Lower lobe of right lung (tissue), 2 donors: ENCODE data around the gene GNAQ. TPM values are rescaled to one million over a fixed set of nuclear protein-coding genes. Genes with fewer than 3 reads are reported as not detected.

Experiments used
- ATAC-seq, 2 donors: fragments of 200-7000 bp; cut with Tn5 transposase; one replicate each; pipeline ENCODE4 v1.9.1; 2020 to 2022; ENCODE audit warnings: mild to moderate bottlenecking in 2 of 2, moderate library complexity in 2 of 2
- DNase-seq: peaks from one replicate; pipeline ENCODE4 v3.0.0-alpha.2; 2020
- H3K27ac ChIP-seq: fragments of 200-600 bp; one replicate; pipeline ENCODE4 v1.8.0; 2022
- H3K27me3 ChIP-seq: fragments of 200-600 bp; one replicate; pipeline ENCODE4 v1.8.0; 2022; ENCODE audit warnings: low read depth
- H3K36me3 ChIP-seq: fragments of 200-600 bp; one replicate; pipeline ENCODE4 v1.8.0; 2022; ENCODE audit warnings: mild to moderate bottlenecking
- H3K4me1 ChIP-seq: fragments of 200-600 bp; one replicate; pipeline ENCODE4 v1.8.0; 2022
- H3K4me3 ChIP-seq: fragments of 200-600 bp; one replicate; pipeline ENCODE4 v1.8.0; 2022; ENCODE audit warnings: mild to moderate bottlenecking
- H3K9me3 ChIP-seq: fragments of 200-600 bp; one replicate; pipeline ENCODE4 v1.8.0; 2022
- intact Hi-C: fragments of 100-400 bp; cut with DNase I; formaldehyde crosslinking; loops from one replicate; pipeline ENCODE4 v1.11.0; 2022
- total RNA-seq: library from RNA; stranded (reverse); fragmentation: NEBNext Ultra II Directional; extraction: Animal tissue kit (Norgen Biotek cat#: 25700); gene quantifications from one replicate; pipeline ENCODE4 v1.2.1, GENCODE V29; 2021
- TF ChIP-seq, protein P1 (sequence below): fragments of 200-600 bp; IDR thresholded peaks from one replicate; pipeline ENCODE4 v1.8.0; 2022; ENCODE audit warnings: antibody characterized with exemption, mild to moderate bottlenecking
- donor health status: DM: no; HTN: yes; CAD: no; lungs with severe emphysema.

Gene GNAQ
- total RNA-seq, 1 donor from 2014 or later, result 130 TPM

DNA sequence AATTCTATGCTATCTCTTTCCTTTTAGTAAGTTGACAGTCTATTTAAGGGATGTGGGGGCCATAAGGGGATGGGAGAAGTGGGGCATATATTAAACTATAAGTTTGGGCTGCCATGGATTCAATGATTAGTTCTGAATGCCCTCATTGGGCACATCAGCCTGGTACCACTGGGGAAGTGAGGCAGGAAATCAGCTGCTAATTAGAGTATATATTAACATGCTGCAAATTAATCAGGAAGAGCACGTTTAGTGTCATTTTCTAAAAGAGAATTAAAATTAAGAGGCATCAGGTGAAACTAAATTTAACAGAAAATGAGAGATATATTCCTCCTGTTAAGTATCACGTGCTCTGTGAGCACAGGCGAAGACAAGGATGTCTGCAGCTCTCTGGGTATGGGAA, 260.4 kb downstream of the GNAQ start:
- peaks cover 12% of the 10 kb centered on the region for H3K4me1 ChIP-seq
- no peaks in the 10 kb centered on the region for H3K27me3 ChIP-seq
- H3K4me3 ChIP-seq, result no peak overlapping the region
- H3K27ac ChIP-seq, result no peak overlapping the region
- DNase-seq (no peak), ATAC-seq (no peak)
- TF ChIP-seq, protein P1, sequence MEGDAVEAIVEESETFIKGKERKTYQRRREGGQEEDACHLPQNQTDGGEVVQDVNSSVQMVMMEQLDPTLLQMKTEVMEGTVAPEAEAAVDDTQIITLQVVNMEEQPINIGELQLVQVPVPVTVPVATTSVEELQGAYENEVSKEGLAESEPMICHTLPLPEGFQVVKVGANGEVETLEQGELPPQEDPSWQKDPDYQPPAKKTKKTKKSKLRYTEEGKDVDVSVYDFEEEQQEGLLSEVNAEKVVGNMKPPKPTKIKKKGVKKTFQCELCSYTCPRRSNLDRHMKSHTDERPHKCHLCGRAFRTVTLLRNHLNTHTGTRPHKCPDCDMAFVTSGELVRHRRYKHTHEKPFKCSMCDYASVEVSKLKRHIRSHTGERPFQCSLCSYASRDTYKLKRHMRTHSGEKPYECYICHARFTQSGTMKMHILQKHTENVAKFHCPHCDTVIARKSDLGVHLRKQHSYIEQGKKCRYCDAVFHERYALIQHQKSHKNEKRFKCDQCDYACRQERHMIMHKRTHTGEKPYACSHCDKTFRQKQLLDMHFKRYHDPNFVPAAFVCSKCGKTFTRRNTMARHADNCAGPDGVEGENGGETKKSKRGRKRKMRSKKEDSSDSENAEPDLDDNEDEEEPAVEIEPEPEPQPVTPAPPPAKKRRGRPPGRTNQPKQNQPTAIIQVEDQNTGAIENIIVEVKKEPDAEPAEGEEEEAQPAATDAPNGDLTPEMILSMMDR, result no peak
- intact Hi-C loops, result no loop called here
- H3K36me3 ChIP-seq, result peaks cover 12% of the 10 kb centered on the region
- H3K9me3 ChIP-seq, result no peaks in the 10 kb centered on the region

DNA sequence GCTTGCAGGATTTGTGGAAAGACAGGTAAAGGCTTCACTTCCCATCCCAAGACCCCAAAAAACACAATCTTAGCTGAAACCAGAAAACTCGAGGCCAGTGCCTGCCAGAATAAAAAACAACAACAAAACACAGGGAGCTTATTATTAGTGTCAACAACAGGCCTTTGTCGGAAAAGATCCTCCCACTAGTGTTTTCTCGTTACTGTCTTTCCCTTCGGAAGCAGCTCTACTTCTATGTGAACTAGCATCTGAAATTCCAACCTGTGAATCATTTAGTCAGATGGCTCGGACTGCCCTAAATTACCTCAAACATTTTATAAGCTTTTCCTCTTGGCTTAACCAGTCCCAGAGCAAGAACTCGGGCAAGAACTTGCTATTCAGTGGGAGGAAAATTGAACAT, 261.3 kb downstream of the GNAQ start:
- H3K36me3 ChIP-seq, result peaks cover 12% of the 10 kb centered on the region
- H3K27me3 ChIP-seq, result no peaks in the 10 kb centered on the region
- ATAC-seq (no peak), DNase-seq (no peak)
- H3K4me3 ChIP-seq, result no peak overlapping the region
- H3K4me1 ChIP-seq, result peaks cover 12% of the 10 kb centered on the region
- intact Hi-C loops, result no loop called here
- TF ChIP-seq, protein P1, result no peak
- no peaks in the 10 kb centered on the region for H3K9me3 ChIP-seq
- no peak overlapping the region for H3K27ac ChIP-seq

DNA sequence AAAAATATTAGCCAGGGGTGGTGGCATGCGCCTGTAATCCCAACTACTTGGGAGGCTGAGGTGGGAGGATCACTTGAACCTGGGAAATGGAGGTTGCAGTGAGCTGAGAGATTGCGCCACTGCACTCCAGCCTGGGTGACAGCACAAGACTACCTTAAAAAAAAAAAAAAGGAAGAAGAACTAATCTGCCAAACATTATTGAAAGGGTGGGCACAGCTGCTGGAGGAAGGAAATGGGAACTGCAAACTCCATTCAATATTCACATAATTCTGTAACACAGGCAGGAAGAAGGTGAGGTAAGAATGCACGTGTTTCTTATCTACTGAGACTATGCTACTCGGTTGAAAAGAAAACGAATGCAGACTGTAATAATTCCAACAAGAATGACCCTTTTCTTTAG, 262.4 kb downstream of the GNAQ start:
- Histone ChIP-seq H3K4me1 (peaks cover 12% of the 10 kb centered on the region), H3K27me3 (no peaks in the 10 kb centered on the region), H3K27ac (no peak overlapping the region), H3K36me3 (peaks cover 12% of the 10 kb centered on the region), H3K9me3 (no peaks in the 10 kb centered on the region), H3K4me3 (no peak overlapping the region)
- intact Hi-C loops, result no loop called here
- ATAC-seq, result peak in 1 of 2 donors; percentile 31
- TF ChIP-seq, protein P1, result no peak
- peak; percentile 45 for DNase-seq

DNA sequence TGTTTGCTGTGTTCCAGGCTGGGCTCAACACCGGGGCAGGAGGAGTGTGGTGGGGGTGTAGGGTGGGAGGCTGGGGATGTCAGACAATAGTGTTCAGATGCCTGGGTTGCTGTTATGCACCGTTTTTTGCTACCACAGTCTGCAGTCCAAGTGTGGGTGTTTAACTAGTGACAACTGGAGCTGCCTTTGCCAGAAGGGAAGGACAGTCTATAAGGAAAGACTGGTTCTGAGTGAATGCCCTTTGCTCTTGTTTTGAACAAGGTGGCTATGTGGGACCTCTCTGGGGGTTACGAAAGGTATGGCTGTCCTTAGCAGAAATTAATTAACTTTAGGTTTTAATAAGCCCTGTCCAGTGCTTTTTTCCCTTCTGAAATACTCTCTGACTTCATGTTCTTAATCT, 265.0 kb downstream of the GNAQ start:
- TF ChIP-seq, protein P1, result no peak
- ATAC-seq (no peak), DNase-seq (no peak)
- Histone ChIP-seq H3K4me1 (peaks cover 12% of the 10 kb centered on the region), H3K36me3 (peaks cover 5% of the 10 kb centered on the region), H3K27me3 (no peaks in the 10 kb centered on the region), H3K4me3 (no peak overlapping the region), H3K9me3 (no peaks in the 10 kb centered on the region), H3K27ac (no peak overlapping the region)
- intact Hi-C loops, result no loop called here

DNA sequence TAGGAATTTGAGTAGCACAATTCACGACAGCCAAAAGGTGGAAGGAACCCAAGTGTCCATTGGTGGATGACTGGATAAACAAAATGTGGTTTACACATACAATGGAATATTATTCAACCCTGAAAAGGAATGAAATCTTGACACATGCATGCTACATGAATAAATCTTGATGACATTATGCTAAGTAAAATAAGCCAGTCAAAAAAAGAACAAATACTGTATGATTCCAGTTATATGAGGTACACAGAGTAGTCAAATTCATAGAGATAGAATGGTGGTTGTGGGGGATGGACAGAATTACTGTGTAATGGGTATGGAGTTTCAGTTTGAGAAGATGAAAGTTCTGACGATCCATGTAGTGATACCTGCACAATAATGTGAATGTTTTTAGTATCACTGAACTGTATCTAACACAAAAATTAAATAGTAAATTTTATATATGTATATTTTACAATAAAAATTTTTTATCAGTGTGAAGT, 265.8 kb downstream of the GNAQ start:
- no peaks in the 10 kb centered on the region for H3K36me3 ChIP-seq
- H3K4me1 ChIP-seq, result peaks cover 12% of the 10 kb centered on the region
- no peak overlapping the region for H3K4me3 ChIP-seq
- no peaks in the 10 kb centered on the region for H3K9me3 ChIP-seq
- H3K27ac ChIP-seq, result no peak overlapping the region
- ATAC-seq (no peak), DNase-seq (no peak)
- intact Hi-C loops, result no loop called here
- no peaks in the 10 kb centered on the region for H3K27me3 ChIP-seq
- TF ChIP-seq, protein P1, result no peak
